ACC112 (cell line): ENCODE results near the gene FBLIM1.

Source experiments
- H2AFZ ChIP-seq: fragments of 200-600 bp; sonication (generic); one replicate; pipeline ENCODE4 v1.6.0; 2017; ENCODE audit warnings: antibody characterized with exemption, low read length; ENCODE audit not compliant: unreplicated experiment
- H3K27ac ChIP-seq: fragments of 200-600 bp; sonication (generic); 2 replicates; pipeline ENCODE4 v1.5.1; 2014; ENCODE audit warnings: low read depth, mild to moderate bottlenecking, antibody characterized with exemption, low read length, moderate library complexity
- H3K27me3 ChIP-seq: fragments of 200-600 bp; sonication (generic); 2 replicates; pipeline ENCODE4 v1.6.1; 2014; ENCODE audit warnings: mild to moderate bottlenecking, antibody characterized with exemption, low read length, moderate library complexity, mixed read lengths; ENCODE audit not compliant: insufficient read depth
- H3K36me3 ChIP-seq: fragments of 200-600 bp; sonication (generic); 2 replicates; pipeline ENCODE4 v1.6.1; 2016; ENCODE audit warnings: mild to moderate bottlenecking, antibody characterized with exemption, low read length, moderate library complexity, mixed read lengths; ENCODE audit not compliant: insufficient read depth
- H3K4me1 ChIP-seq: fragments of 200-600 bp; sonication (generic); one replicate; pipeline ENCODE4 v1.6.1; 2016; ENCODE audit warnings: low read length, mixed read lengths; ENCODE audit not compliant: insufficient read depth, unreplicated experiment, control insufficient read depth
- H3K4me3 ChIP-seq: fragments of 200-600 bp; sonication (generic); 2 replicates; pipeline ENCODE4 v1.5.1; 2014; ENCODE audit warnings: mild to moderate bottlenecking, low read depth, low read length
- H3K79me2 ChIP-seq: fragments of 200-600 bp; sonication (generic); one replicate; pipeline ENCODE4 v1.6.0; 2016; ENCODE audit warnings: low read length; ENCODE audit not compliant: control insufficient read depth, unreplicated experiment, insufficient read depth

FBLIM1 gene, protein sequence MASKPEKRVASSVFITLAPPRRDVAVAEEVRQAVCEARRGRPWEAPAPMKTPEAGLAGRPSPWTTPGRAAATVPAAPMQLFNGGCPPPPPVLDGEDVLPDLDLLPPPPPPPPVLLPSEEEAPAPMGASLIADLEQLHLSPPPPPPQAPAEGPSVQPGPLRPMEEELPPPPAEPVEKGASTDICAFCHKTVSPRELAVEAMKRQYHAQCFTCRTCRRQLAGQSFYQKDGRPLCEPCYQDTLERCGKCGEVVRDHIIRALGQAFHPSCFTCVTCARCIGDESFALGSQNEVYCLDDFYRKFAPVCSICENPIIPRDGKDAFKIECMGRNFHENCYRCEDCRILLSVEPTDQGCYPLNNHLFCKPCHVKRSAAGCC

DNA sequence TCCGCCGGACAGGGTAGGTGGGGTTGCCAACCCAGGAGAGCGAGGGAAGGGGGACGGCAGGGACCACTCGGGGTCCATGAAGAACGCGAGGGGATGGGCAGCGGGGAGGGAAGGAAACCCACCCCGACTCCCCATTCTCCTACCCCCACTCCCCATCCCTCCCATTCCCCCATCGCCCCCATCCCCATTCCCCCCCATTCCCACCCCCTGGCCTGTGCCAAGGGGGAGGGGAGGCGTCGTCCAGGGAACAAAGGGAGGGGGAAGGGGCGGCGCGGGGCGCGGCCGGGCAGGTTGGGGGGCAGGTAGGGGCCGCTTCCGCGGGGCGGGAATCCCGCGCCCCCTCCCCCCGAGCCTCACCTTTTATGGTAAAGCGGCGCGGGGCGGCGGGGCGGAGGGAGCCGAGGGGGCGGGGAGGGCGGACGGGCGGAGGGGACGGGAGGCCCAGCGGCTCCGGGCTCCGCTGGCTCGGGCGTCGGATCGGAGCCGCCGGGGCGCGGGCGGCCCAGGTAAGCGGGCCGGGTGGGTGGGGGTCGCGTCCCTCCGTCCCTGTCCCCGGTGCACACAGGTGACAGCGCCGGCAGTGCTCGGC is at the start of gene FBLIM1:
Gene FBLIM1, plus strand, starts transcription at position 453 of the 589 bp plus-strand sequence. CDS start 6,189 bp downstream, outside the sequence.
- peaks cover 31% of the 10 kb centered on the region for H3K79me2 ChIP-seq
- no peak within 1 kb of the TSS for H2AFZ ChIP-seq
- peak within 1 kb of the TSS; percentile 76 for H3K4me3 ChIP-seq
- H3K36me3 ChIP-seq, result no peaks in the 10 kb centered on the region
- no peaks in the 10 kb centered on the region for H3K27me3 ChIP-seq
- peaks cover 32% of the 10 kb centered on the region for H3K4me1 ChIP-seq
- peak within 1 kb of the TSS; percentile 82 for H3K27ac ChIP-seq

DNA sequence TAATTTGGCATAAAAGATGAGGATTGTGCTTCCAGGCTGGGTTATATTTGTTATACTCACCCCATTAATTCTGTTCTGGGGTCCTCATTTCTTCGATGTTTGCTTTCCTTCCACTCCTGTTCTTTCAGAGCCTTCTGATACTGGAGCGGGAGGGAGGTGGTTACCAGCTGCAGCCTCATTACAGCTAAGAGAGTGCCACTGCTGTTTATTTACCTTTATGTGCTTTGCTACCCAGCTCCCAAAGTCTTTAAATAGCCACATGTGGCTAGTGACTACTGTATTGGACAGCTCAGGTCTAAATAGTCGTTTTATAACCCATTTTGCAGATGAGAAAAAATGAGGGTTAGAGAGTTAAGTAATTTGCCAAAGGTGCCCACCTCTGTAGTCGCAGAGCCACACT is 49.4 kb upstream of the FBLIM1 start:
- Histone ChIP-seq H3K4me3 (no peak overlapping the region), H3K79me2 (peaks cover 68% of the 10 kb centered on the region), H3K4me1 (peaks cover 4% of the 10 kb centered on the region), H3K27ac (no peak overlapping the region), H3K36me3 (peaks cover 6% of the 10 kb centered on the region; the same call in 1 of the 2 replicates), H2AFZ (no peak overlapping the region), H3K27me3 (no peaks in the 10 kb centered on the region)

DNA sequence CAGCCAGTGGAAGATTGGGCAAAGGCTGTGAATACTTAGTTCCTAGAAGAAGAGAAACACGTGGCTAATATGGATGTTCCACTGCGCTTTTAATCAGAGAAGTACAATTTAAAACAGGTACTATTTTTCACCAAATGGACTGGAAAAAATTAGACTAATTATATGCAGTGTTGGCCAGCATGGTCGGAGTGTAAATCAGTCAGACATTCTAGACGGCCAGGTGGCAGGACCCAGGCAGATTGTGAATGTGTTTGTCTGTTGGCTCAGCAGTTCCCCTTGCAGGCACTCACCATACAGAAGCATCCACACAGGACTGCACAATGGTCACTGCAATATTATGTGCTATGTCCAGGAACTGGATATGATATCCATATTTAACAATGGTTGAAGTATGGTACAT is 46.4 kb upstream of the FBLIM1 start:
- H3K27me3 ChIP-seq, result no peaks in the 10 kb centered on the region
- no peak overlapping the region for H2AFZ ChIP-seq
- no peak overlapping the region for H3K4me3 ChIP-seq
- peaks cover 44% of the 10 kb centered on the region for H3K79me2 ChIP-seq
- no peaks in the 10 kb centered on the region for H3K36me3 ChIP-seq
- no peaks in the 10 kb centered on the region for H3K4me1 ChIP-seq
- H3K27ac ChIP-seq, result no peak overlapping the region

DNA sequence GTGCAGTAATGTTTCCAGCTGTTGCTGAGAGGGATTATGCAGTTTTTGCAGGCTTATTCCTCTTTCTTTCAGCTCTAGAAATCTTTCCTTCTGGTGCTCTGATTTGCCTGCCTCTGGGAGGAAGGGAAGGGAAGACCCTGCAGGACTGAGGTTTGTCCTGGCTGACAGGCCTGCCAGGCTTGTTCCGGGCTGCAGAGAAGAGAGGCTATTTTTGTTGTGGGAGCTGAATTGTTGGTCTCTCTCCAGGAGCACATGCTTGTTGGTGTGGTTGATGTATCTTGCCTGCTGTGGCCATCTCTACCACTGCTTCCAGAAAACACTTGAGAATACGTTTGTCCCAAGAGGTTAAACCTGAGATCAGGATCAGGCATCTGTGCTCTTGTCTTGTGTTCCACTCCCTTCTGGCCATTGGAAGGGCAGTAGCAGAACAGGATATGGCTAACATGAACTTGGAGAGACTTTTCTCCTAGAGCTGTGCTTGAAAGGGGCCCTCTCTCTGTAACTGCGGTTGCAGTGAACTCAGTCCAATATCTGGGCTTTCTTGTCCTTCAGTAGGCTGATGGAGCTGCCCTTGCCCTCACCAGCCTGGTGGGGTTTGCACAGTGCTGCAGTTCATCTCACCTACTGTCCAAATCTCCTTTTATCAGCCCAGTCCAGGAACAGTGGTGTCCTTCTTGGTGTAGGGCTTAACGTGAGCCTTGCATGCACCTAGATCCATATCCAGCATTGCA is 44.0 kb upstream of the FBLIM1 start:
- H3K4me1 ChIP-seq, result no peaks in the 10 kb centered on the region
- no peak overlapping the region for H3K27ac ChIP-seq
- H2AFZ ChIP-seq, result no peak overlapping the region
- H3K27me3 ChIP-seq, result no peaks in the 10 kb centered on the region
- H3K36me3 ChIP-seq, result no peaks in the 10 kb centered on the region; the same call in 1 of the 2 replicates
- no peak overlapping the region for H3K4me3 ChIP-seq
- H3K79me2 ChIP-seq, result peaks cover 22% of the 10 kb centered on the region

DNA sequence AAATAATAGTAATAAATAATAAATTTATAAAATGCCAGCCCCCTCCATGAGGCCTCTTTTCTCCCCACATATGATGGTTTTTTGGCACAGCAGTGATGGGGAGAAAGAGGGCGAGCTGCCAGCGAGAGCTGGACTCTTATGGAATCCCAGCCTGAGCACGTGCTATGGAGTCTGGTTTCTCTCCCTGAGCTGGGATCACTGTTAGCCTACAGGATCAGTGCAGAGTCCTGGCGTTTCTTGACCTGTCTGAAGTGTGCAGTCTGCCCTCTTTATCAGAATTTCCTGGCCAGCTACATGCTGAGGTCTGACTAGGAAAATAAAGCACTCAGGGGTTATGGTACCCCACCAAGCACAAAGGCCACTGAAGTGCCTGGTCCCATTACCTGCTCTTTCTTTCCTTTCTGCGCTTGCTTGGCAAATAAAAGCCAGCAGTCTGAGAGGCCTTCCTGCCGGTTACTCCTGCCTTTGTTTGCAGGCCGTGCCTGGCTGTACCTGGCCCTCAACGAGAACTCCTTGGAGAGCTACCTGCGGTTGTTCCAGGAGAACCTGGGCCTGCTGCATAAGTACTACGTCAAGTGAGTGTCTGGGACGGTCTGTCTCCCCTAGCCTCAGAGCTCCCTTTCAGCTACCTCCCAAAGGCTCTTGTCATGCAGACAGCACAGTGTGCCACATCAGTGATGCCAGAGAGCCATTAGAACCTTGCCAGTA is 41.0 kb upstream of the FBLIM1 start:
- Histone ChIP-seq H3K4me1 (no peaks in the 10 kb centered on the region), H3K4me3 (no peak overlapping the region), H3K36me3 (no peaks in the 10 kb centered on the region; the same call in 1 of the 2 replicates), H3K79me2 (peaks cover under 1% of the 10 kb centered on the region), H3K27me3 (no peaks in the 10 kb centered on the region), H2AFZ (no peak overlapping the region), H3K27ac (no peak overlapping the region)

DNA sequence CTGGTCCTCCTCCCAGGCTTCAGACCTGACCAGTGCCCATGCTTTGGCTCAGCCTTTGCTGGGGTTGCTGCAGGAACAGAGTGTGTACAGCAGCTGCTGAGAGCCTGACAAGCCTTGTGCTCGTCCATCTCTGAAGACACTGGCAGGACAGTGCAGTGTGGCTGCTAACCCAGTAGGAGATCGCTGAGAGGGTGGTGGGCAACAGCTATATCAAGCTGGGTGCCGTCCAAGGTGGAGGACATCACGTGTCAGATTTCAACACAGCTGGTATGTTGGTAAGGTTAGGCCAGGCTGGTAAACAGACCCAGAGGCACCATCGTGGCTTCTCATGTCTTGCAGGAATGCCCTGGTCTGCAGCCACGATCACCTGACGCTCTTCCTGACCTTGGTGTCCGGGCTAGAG is 40.4 kb upstream of the FBLIM1 start:
- no peaks in the 10 kb centered on the region for H3K27me3 ChIP-seq
- no peak overlapping the region for H3K4me3 ChIP-seq
- H2AFZ ChIP-seq, result no peak overlapping the region
- no peak overlapping the region for H3K27ac ChIP-seq
- H3K4me1 ChIP-seq, result no peaks in the 10 kb centered on the region
- no peaks in the 10 kb centered on the region; the same call in 1 of the 2 replicates for H3K36me3 ChIP-seq
- H3K79me2 ChIP-seq, result no peaks in the 10 kb centered on the region

DNA sequence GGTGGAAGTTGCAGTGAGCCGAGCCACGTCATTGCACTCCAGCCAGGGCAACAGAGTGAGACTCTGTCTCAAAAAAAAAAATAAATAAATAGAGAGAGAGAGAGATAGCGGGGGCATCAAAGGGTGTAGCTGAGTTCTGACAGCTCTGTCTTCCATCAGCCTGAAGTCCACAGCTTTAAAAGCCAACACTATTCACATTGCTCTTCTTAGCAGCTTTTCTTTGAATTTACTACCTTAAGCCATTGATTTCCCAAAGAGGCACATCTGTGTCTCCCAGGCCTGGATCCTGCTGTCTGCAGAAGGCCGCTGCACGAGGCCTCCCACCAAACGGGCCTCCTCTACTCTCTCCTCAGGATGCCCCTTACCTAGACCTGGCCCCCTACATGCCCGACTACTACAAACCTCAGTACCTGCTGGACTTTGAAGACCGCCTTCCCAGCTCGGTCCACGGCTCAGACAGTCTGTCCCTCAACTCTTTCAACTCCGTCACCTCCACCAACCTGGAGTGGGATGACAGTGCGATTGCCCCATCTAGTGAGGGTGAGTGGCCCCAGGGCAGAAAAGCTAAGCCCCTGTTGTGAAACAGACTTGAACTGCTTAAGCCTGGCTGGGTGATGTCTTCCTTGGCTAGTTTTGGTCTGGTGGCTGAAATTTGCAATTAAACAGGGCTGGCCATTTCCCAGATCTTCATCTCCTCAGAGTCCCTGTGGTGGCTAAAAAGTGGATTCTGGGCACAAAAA is 39.0 kb upstream of the FBLIM1 start:
- Histone ChIP-seq H2AFZ (no peak overlapping the region), H3K4me3 (no peak overlapping the region), H3K36me3 (no peaks in the 10 kb centered on the region; the same call in 1 of the 2 replicates), H3K27me3 (no peaks in the 10 kb centered on the region), H3K4me1 (no peaks in the 10 kb centered on the region), H3K79me2 (no peaks in the 10 kb centered on the region), H3K27ac (no peak overlapping the region)

DNA sequence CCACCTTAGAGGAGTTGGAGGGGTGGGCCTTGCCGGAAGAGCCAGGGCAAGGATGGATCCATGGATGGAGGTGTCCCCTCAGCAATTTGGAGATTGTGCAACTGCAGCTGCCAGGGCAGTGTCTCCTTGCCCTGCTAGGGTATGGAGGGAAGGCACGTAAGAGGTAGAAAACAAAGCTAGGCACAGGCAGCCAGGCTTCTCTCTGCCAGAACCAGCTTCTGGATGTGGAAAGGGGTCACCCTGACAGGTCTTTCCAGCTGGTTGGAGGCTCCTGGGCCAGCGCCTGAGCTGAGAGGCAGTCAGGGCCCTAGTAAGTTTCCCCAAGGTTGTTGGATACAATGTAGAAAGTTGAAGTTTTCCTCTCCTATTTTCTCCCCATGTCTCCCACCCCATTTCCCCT is 37.7 kb upstream of the FBLIM1 start:
- no peaks in the 10 kb centered on the region; the same call in 1 of the 2 replicates for H3K36me3 ChIP-seq
- no peak overlapping the region for H3K27ac ChIP-seq

DNA sequence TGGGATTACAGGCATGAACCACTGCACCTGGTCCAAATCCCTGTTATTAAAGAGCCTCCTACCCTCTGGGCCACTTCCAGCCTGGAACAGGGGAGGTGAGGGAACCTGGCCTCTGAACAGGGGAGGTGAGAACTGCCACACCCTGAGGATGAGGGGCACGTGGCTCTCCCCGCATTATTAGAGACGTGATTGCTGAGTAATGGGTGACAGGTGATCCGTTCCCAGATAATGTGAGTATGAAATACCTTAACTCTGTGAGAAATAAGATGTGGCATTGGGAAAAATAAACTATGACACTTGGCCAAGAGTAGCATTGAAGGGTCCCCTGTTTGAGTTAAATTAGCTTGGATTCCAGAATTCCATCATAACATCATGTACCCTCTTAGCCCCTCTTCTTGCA is 36.2 kb upstream of the FBLIM1 start:
- no peak overlapping the region for H3K4me3 ChIP-seq
- no peaks in the 10 kb centered on the region for H3K4me1 ChIP-seq
- H2AFZ ChIP-seq, result no peak overlapping the region
- H3K27me3 ChIP-seq, result no peaks in the 10 kb centered on the region
- H3K79me2 ChIP-seq, result no peaks in the 10 kb centered on the region
- no peaks in the 10 kb centered on the region; the same call in 1 of the 2 replicates for H3K36me3 ChIP-seq
- H3K27ac ChIP-seq, result no peak overlapping the region

More for the DNA sequence above, 37.7 kb upstream of the FBLIM1 start:
- H3K4me1 ChIP-seq, result no peaks in the 10 kb centered on the region
- no peak overlapping the region for H2AFZ ChIP-seq
- no peaks in the 10 kb centered on the region for H3K79me2 ChIP-seq
- H3K4me3 ChIP-seq, result no peak overlapping the region
- H3K27me3 ChIP-seq, result no peaks in the 10 kb centered on the region
